GM23338 (cell line): ENCODE data around the gene PTH1R. TPM values are rescaled to one million over a fixed set of nuclear protein-coding genes. Genes with fewer than 3 reads are reported as not detected.

ENCODE experiments used
- ATAC-seq: fragments of 200-7000 bp; cut with Tn5 transposase; 3 replicates; pipeline ENCODE4 v1.9.1; 2020
- DNase-seq: peaks from one replicate; pipeline ENCODE4 v3.0.0-alpha.2; 2015; ENCODE audit warnings: low spot score
- H2AFZ ChIP-seq: fragments of 200-600 bp; sonication (generic); 2 replicates; pipeline ENCODE4 v1.8.0; 2016; ENCODE audit warnings: antibody characterized with exemption, mild to moderate bottlenecking, moderate library complexity
- H3F3A ChIP-seq: fragments of 200-600 bp; sonication (generic); replicated peaks from 2 replicates; pipeline ENCODE4 v1.8.0; 2017; ENCODE audit warnings: antibody characterized with exemption, mixed run types, low read depth
- H3K27ac ChIP-seq: fragments of 200-600 bp; sonication (generic); 2 replicates; pipeline ENCODE4 v1.6.1; 2016; ENCODE audit warnings: low read depth
- H3K27me3 ChIP-seq: fragments of 200-600 bp; sonication (generic); 2 replicates; pipeline ENCODE4 v1.8.0; 2016; ENCODE audit warnings: mild to moderate bottlenecking, mixed run types, moderate library complexity; ENCODE audit not compliant: insufficient read depth
- H3K36me3 ChIP-seq: fragments of 200-600 bp; sonication (generic); 2 replicates; pipeline ENCODE4 v1.8.0; 2016; ENCODE audit warnings: mild to moderate bottlenecking; ENCODE audit not compliant: insufficient read depth
- H3K4me1 ChIP-seq: fragments of 200-600 bp; sonication (generic); 2 replicates; pipeline ENCODE4 v1.8.0; 2016; ENCODE audit warnings: mild to moderate bottlenecking, moderate library complexity; ENCODE audit not compliant: insufficient read depth
- H3K4me2 ChIP-seq: fragments of 200-600 bp; sonication (generic); 2 replicates; pipeline ENCODE4 v1.7.1; 2017; ENCODE audit warnings: mixed run types
- H3K4me3 ChIP-seq: fragments of 200-600 bp; sonication (generic); 2 replicates; pipeline ENCODE4 v1.6.1; 2016; ENCODE audit warnings: mixed run types
- H3K79me2 ChIP-seq: fragments of 200-600 bp; sonication (generic); replicated peaks from 2 replicates; pipeline ENCODE4 v1.8.0; 2017; ENCODE audit warnings: mild to moderate bottlenecking; ENCODE audit not compliant: insufficient read depth
- H3K9me2 ChIP-seq: fragments of 200-600 bp; sonication (generic); 2 replicates; pipeline ENCODE4 v1.8.0; 2017; ENCODE audit not compliant: insufficient read depth
- H4K20me1 ChIP-seq: fragments of 200-600 bp; sonication (generic); replicated peaks from 2 replicates; pipeline ENCODE4 v1.8.0; 2017; ENCODE audit warnings: mild to moderate bottlenecking; ENCODE audit not compliant: insufficient read depth
- H3K27ac Mint-ChIP-seq: 2 replicates; pipeline ENCODE4 v1.8.0; 2020; ENCODE audit warnings: inconsistent platforms, mild to moderate bottlenecking, moderate library complexity, mixed read lengths
- H3K27me3 Mint-ChIP-seq: 3 replicates; pipeline ENCODE4 v1.8.0; 2022; ENCODE audit warnings: low read depth, mild to moderate bottlenecking, moderate library complexity, mixed read lengths, inconsistent platforms; ENCODE audit not compliant: insufficient read depth, poor library complexity
- H3K36me3 Mint-ChIP-seq: 3 replicates; pipeline ENCODE4 v1.8.0; 2021; ENCODE audit warnings: low read depth, mild to moderate bottlenecking, inconsistent platforms, moderate library complexity, mixed read lengths
- H3K4me1 Mint-ChIP-seq: 3 replicates; pipeline ENCODE4 v1.8.0; 2020; ENCODE audit warnings: mild to moderate bottlenecking, inconsistent platforms, mixed read lengths
- H3K4me3 Mint-ChIP-seq: 3 replicates; pipeline ENCODE4 v1.8.0; 2021; ENCODE audit warnings: moderate library complexity, mild to moderate bottlenecking, inconsistent platforms, mixed read lengths
- H3K9me3 Mint-ChIP-seq: 3 replicates; pipeline ENCODE4 v1.8.0; 2020; ENCODE audit warnings: moderate library complexity, mild to moderate bottlenecking, inconsistent platforms, mixed read lengths
- CREB1 ChIP-seq: fragments of 250-450 bp; sonication (Bioruptor Pico); IDR thresholded peaks from 2 replicates; pipeline ENCODE4 v1.5.0; 2020; ENCODE audit warnings: low read depth, mild to moderate bottlenecking, moderate library complexity
- CTCF ChIP-seq, 2 experiments: fragments of 200-600 bp in 1 of 2; sonication (generic) in 1 of 2; conservative IDR thresholded peaks; 2 replicates each; pipeline versions ENCODE4 v1.5.1 to v1.6.1; 2016 to 2017; ENCODE audit warnings: antibody characterized with exemption in 2 of 2, low read depth in 2 of 2, mild to moderate bottlenecking in 2 of 2, moderate library complexity in 1 of 2
- ETS1 ChIP-seq: IDR thresholded peaks from 2 replicates; pipeline ENCODE4 v1.6.1; 2016; ENCODE audit warnings: antibody characterized with exemption
- EZH2 ChIP-seq: fragments of 200-600 bp; sonication (generic); IDR thresholded peaks from one replicate; pipeline ENCODE4 v1.8.0; 2017; ENCODE audit warnings: antibody characterized with exemption, mild to moderate bottlenecking, low read depth; ENCODE audit not compliant: unreplicated experiment
- EZH2phosphoT487 ChIP-seq: fragments of 200-600 bp; sonication (generic); IDR thresholded peaks from one replicate; pipeline ENCODE4 v1.8.1; 2018; ENCODE audit warnings: antibody characterized with exemption; ENCODE audit not compliant: unreplicated experiment
- JUNB ChIP-seq: IDR thresholded peaks from one replicate; pipeline ENCODE4 v1.6.1; 2016; ENCODE audit warnings: antibody characterized with exemption; ENCODE audit not compliant: unreplicated experiment
- NANOG ChIP-seq: IDR thresholded peaks from 2 replicates; pipeline ENCODE4 v1.6.1; 2016; ENCODE audit warnings: antibody characterized with exemption, borderline replicate concordance
- POLR2AphosphoS5 ChIP-seq: IDR thresholded peaks from 2 replicates; pipeline ENCODE4 v1.6.1; 2016; ENCODE audit warnings: antibody characterized with exemption, low read depth
- STAT1 ChIP-seq: IDR thresholded peaks from one replicate; pipeline ENCODE4 v1.6.1; 2016; ENCODE audit warnings: antibody characterized with exemption; ENCODE audit not compliant: unreplicated experiment
- ZNF114 ChIP-seq: fragments of 250-450 bp; sonication (Bioruptor Pico); IDR thresholded peaks from 2 replicates; pipeline ENCODE4 v1.5.0; 2020; ENCODE audit warnings: mild to moderate bottlenecking, moderate library complexity
- ZNF462 ChIP-seq: fragments of 250-450 bp; sonication (Bioruptor Pico); IDR thresholded peaks from 2 replicates; pipeline ENCODE4 v1.5.0; 2020; ENCODE audit warnings: mild to moderate bottlenecking, moderate library complexity
- polyA plus RNA-seq: library from polyadenylated mRNA; unstranded; fragments of >200 nt; fragmentation: Nextera tagmentation; extraction: Ambion mirVana; gene quantifications from 2 replicates; pipeline ENCODE4 v1.2.1, GENCODE V29; 2016
- total RNA-seq: library from RNA; depleted of rRNA; stranded (reverse); fragments of >200 nt; shearing (Covaris generic); gene quantifications from 2 replicates; pipeline ENCODE4 v1.2.3, GENCODE V29; 2014

The PTH1R gene
- total and polyA plus RNA-seq, 2 experiments from 2014 or later, result 1.3 to 1.9 TPM

- TF ChIP-seq ZNF462 (CRISPR knock-in tag) (no peak), CREB1 (CRISPR knock-in tag) (no peak), EZH2 (no peak), JUNB (no peak), STAT1 (no peak), NANOG (no peak)
Observed at GRCh38 chr3:46942481-46943236, 65.1 kb downstream of the PTH1R start (continued).

- H3K27ac ChIP-seq, result peak overlapping the region; percentile 55; the same call in 1 of the 2 replicates
- no peak for DNase-seq
- Mint-ChIP-seq H3K4me1 (peaks cover 58% of the 10 kb centered on the region), H3K36me3 (peaks cover 32% of the 10 kb centered on the region), H3K4me3 (no peak overlapping the region), H3K27ac (no peak overlapping the region), H3K27me3 (peaks cover 9% of the 10 kb centered on the region), H3K9me3 (no peaks in the 10 kb centered on the region)
- no peak overlapping the region for H3K4me3 ChIP-seq
- no peak overlapping the region for H3K4me2 ChIP-seq
- no peaks in the 10 kb centered on the region for H3K27me3 ChIP-seq
- H4K20me1 ChIP-seq, result peaks cover 45% of the 10 kb centered on the region
- H3K79me2 ChIP-seq, result peaks cover 89% of the 10 kb centered on the region
- H3K4me1 ChIP-seq, result peaks cover 31% of the 10 kb centered on the region
- H3F3A ChIP-seq, result no peaks in the 10 kb centered on the region
- H3K36me3 ChIP-seq, result no peaks in the 10 kb centered on the region
- H3K9me2 ChIP-seq, result no peaks in the 10 kb centered on the region
- peak; percentile 19 for ATAC-seq
- H2AFZ ChIP-seq, result no peak overlapping the region
- no peak for TF ChIP-seq POLR2AphosphoS5
- TF ChIP-seq EZH2phosphoT487, result no peak
- no peak for TF ChIP-seq CTCF (conservative IDR thresholded peaks at IDR 0.05; ENCODE audit: low read depth in 2 of 2)
- TF ChIP-seq CREB1 (CRISPR knock-in tag), result no peak
- no peak for TF ChIP-seq ZNF114 (CRISPR knock-in tag)
- TF ChIP-seq ETS1, result no peak
- TF ChIP-seq NANOG, result no peak
Observed at GRCh38 chr3:46943237-46944187, 66.0 kb downstream of the PTH1R start.
